Omental fat pad (tissue), 4 donors: ENCODE data around the gene PRSS21. TPM values are rescaled to one million over a fixed set of nuclear protein-coding genes. Genes with fewer than 3 reads are reported as not detected.

ENCODE experiments used
- ATAC-seq: fragments of 150-250 bp; one replicate; pipeline ENCODE4 v1.9.1; 2016; ENCODE audit warnings: mild to moderate bottlenecking, moderate library complexity; ENCODE audit not compliant: low FRiP score
- DNase-seq: peaks from one replicate; pipeline ENCODE4 v3.0.0-alpha.2; 2019; ENCODE audit warnings: low spot score
- total RNA-seq, 4 donors: library from RNA; depleted of rRNA; stranded (reverse); fragments of >200 nt; gene quantifications; one replicate each; pipeline ENCODE4 v1.1.0, GENCODE V29; 2016
- TF ChIP-seq, protein P1 (sequence below), 3 donors: fragments of 450-650 bp; IDR thresholded peaks; one replicate each; pipeline ENCODE4 v1.5.1; 2016 to 2017; ENCODE audit warnings: antibody characterized with exemption in 3 of 3, mild to moderate bottlenecking in 3 of 3, moderate library complexity in 2 of 3

PRSS21 gene
- total RNA-seq, 4 donors from 2014 or later = 0.65 to 1.0 TPM; not detected in 2

DNA sequence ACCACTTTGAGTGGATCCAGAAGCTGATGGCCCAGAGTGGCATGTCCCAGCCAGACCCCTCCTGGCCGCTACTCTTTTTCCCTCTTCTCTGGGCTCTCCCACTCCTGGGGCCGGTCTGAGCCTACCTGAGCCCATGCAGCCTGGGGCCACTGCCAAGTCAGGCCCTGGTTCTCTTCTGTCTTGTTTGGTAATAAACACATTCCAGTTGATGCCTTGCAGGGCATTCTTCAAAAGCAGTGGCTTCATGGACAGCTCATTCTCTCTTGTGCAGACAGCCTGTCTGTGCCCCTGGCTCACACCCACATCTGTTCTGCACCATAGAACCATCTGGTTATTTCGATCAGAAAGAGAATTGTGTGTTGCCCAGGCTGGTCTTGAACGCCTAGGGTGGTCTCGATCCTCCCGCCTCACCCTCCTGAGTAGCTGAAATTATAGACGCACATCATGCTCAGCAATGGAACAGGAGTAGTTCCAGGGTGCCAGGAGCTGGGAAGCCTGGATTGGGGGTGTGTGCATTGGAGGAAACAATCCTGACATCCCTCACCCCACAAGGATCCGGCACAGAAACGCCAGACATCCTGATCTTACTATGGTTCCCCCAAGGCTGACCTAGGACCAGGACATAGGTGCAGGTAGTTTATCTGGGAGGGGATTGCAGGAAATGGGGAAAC is 4.6 kb downstream of the PRSS21 start:
- DNase-seq = no peak
- TF ChIP-seq, protein P1, sequence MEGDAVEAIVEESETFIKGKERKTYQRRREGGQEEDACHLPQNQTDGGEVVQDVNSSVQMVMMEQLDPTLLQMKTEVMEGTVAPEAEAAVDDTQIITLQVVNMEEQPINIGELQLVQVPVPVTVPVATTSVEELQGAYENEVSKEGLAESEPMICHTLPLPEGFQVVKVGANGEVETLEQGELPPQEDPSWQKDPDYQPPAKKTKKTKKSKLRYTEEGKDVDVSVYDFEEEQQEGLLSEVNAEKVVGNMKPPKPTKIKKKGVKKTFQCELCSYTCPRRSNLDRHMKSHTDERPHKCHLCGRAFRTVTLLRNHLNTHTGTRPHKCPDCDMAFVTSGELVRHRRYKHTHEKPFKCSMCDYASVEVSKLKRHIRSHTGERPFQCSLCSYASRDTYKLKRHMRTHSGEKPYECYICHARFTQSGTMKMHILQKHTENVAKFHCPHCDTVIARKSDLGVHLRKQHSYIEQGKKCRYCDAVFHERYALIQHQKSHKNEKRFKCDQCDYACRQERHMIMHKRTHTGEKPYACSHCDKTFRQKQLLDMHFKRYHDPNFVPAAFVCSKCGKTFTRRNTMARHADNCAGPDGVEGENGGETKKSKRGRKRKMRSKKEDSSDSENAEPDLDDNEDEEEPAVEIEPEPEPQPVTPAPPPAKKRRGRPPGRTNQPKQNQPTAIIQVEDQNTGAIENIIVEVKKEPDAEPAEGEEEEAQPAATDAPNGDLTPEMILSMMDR (IDR thresholded peaks at IDR 0.05) = no peak
- no peak for ATAC-seq

DNA sequence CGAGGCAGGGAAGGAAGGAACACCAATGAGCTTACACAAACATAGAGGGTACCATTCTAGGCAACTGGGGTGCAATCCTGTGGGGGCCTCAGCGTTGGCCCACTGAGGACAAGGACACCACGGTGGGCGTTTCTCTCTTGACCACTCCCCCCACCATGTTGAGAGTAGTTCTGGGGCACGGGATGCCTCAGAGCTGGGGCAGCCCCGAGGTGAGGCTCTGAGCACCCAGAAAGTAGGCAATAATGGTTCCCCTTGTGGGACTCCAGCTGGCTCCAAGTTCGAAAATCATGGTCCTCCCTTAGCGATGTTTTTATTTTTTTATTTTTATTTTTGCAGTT is 5.1 kb downstream of the PRSS21 start:
- TF ChIP-seq, protein P1 (IDR thresholded peaks at IDR 0.05) = no peak
- ATAC-seq (no peak), DNase-seq (no peak)

DNA sequence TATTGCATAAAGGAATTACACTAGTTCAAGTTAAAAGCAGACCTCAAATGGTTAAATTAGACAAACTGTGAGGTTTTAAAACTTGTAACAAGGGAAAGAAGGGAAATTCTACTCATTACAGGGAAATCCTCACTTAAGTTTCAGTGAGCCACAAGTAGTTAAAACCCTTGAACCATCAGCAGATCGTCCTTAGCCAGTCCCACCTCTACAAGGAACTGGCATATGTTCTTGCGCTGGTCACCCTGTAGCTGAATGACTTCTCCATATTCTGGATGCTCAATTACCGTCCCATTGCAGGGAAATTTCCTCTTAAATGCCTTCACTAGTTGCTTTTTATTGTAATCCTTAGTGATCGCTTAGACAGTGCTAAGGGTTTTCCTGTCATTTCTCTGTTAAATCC is 5.5 kb downstream of the PRSS21 start:
- TF ChIP-seq, protein P1 (IDR thresholded peaks at IDR 0.05) = no peak
- no peak for ATAC-seq
- no peak for DNase-seq

DNA sequence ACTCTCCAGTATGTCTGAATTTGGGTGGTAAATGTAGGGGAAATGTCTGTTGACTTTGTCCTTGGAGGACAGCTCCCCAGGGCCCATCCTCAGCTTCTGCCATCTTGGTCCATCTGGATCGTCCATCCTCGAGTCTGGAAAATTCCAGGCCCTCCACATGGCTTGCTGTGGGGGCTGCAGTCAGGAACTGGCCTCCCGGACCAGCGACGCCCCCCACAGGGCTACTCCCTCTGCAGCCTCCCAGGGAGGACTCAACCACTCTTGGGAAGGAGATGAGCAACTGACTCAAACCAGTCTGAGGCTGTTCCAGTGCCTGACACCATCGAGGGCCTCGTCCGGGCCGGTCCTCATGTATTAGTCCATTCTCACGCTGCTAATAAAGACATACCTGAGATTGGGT is 7.6 kb downstream of the PRSS21 start:
- ATAC-seq = no peak
- no peak for DNase-seq

DNA sequence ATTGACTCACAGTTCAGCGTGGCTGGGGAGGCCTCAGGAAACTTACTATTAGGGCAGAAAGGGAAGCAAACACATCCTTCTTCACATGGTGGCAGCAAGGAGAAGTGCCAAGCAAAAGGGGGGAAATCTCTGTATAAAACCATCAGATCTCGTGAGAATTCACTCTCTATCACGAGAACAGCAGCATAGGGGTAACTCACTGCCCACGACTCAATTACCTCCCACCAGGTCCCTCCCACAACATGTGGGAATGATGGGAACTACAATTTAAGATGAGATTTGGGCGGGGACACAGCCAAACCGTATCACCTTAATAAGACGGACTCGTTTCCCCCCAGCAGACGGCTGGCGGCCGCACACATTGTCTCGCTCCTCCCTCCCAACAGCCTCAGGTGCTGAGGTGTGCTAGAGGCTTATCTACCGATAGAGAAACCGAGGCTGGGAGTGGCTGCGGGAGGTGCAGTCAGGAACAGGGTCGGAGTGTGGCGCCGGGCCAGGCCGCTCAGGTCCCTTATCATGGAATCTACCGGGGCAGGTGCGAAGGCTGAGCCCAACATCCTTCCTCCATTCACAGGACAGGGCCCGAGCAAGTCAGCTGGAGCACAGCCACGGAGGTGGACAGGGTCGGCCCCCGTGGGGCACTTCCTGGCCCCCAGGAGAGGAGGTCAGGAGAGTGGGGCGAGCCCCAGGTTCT is 8.2 kb downstream of the PRSS21 start:
- ATAC-seq (no peak), DNase-seq (no peak)
- TF ChIP-seq, protein P1 (IDR thresholded peaks at IDR 0.05) = no peak

More for the DNA sequence above, 7.6 kb downstream of the PRSS21 start:
- TF ChIP-seq, protein P1 (IDR thresholded peaks at IDR 0.05) = no peak

DNA sequence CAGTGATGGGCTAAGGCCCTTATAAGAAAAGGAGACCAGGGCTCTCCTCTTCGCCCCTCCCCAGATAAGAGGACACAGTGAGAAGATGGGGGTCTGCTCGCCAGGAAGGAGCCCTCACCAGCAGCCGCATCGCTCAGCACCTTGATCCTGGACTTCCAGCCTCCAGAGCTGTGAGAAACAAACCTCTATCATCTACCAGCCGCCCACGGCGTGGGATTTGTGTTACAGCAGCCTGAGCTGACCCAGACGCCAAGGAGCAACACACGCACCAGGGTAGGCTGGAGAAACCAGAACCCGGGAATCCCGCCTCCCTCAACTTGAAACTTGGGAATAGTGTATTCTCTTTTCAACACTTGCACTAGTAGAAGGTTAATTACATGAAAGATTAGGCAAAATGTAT is 8.9 kb downstream of the PRSS21 start:
- no peak for ATAC-seq
- TF ChIP-seq, protein P1 (IDR thresholded peaks at IDR 0.05) = no peak
- no peak for DNase-seq
